GM12873 (cell line): ENCODE measurements around the gene MFGE8.

Experiments
- TF ChIP-seq, protein P1 (sequence below): IDR thresholded peaks from 2 replicates; pipeline ENCODE4 v1.5.1; 2012; ENCODE audit warnings: low read depth, mild to moderate bottlenecking, moderate library complexity, low read length, control low read depth; ENCODE audit not compliant: insufficient read depth; ENCODE audit errors: missing control alignments

Gene MFGE8

DNA sequence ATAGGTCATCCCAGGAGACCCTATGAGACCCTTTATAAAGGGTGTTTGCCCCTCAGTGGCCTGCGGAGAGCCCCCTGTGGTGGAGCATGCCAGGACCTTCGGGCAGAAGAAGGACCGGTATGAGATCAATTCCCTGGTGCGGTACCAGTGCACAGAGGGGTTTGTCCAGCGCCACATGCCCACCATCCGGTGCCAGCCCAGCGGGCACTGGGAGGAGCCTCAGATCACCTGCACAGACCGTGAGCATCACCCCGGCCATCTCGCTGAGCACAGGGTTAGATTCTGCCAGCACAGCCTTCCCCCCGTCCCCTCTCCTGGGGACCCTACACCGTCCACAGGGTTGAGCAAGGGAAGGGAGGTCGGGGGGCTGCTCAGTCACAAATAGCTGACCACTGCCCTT lies 39.4 kb downstream of the MFGE8 start:
- TF ChIP-seq, protein P1, sequence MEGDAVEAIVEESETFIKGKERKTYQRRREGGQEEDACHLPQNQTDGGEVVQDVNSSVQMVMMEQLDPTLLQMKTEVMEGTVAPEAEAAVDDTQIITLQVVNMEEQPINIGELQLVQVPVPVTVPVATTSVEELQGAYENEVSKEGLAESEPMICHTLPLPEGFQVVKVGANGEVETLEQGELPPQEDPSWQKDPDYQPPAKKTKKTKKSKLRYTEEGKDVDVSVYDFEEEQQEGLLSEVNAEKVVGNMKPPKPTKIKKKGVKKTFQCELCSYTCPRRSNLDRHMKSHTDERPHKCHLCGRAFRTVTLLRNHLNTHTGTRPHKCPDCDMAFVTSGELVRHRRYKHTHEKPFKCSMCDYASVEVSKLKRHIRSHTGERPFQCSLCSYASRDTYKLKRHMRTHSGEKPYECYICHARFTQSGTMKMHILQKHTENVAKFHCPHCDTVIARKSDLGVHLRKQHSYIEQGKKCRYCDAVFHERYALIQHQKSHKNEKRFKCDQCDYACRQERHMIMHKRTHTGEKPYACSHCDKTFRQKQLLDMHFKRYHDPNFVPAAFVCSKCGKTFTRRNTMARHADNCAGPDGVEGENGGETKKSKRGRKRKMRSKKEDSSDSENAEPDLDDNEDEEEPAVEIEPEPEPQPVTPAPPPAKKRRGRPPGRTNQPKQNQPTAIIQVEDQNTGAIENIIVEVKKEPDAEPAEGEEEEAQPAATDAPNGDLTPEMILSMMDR = no peak

DNA sequence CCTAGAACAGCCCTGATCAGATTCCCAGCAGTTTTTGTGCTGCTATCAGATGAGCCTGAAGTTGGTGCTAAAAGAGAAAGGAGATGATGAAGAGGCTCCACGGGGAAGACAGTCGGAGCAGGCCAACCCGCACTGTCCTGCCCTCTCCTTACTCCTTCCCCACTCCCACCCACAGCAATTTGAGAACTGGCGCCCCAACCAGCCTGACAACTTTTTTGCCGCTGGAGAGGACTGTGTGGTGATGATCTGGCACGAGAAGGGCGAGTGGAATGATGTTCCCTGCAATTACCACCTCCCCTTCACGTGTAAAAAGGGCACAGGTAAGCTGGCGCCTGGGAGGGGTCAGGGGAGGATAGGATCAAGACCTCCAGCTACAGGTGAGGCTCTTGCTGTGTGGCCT lies 40.5 kb downstream of the MFGE8 start:
- TF ChIP-seq, protein P1 = no peak

DNA sequence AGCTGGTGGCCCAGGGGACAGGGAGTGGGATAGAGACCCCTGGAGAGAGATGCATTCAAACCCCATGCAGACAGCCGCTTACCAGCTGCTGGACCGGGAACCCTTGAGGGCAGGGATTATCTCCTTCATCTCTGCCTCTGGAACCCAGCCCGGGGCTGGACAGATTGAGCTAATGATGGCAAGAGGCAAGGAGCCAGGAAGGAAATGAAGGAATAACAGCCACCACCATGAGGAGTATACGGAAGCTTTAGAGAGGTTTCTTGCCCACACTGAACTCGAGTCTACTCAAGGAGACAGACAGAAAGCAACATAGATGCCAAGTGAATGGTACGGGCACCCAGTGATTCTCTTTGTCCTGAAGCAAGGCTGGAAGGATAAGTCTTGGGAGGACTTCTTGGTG lies 41.1 kb downstream of the MFGE8 start:
- TF ChIP-seq, protein P1 = no peak

DNA sequence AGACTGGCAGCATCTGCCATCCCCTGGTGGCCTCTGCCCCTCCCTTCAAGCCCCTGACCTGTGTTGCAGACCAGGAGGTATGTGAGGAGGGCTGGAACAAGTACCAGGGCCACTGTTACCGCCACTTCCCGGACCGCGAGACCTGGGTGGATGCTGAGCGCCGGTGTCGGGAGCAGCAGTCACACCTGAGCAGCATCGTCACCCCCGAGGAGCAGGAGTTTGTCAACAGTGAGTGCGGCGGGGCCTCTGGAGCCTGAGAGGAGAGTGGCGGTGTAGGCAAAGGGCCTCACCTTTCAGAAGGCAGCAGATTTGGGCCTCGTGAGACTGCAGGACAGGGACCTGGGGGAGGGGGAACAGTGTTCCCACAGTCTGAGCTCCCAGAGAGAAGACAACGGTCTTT lies 41.9 kb downstream of the MFGE8 start:
- TF ChIP-seq, protein P1 = no peak

DNA sequence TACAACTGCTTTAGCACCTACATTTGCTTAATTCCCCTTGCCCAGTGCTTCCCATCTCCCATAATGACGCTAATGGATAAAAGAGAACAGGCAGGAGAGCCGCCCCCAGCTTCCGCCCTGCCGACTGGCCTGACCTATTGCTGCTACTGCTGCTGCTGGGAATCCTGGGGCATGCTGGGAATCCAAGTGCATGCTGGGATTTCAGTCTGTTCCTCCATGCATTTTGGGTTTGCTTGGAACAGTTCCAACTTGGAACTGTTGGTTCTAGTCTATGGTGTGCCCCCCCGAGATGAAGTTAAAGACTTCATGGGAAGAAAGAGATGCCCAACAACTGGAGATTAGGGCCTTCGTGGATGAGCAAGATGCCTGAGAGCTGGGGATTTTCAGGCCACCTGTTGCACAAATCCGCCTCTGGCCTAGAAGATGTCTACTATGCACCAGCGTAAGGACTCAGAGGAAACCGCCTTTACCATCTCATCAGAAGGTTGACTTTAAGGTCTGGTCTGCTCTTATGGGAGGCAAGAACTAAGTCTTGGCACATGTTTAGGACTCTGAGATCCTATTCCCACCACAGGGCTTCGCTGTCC lies 46.8 kb downstream of the MFGE8 start:
- TF ChIP-seq, protein P1 = no peak

DNA sequence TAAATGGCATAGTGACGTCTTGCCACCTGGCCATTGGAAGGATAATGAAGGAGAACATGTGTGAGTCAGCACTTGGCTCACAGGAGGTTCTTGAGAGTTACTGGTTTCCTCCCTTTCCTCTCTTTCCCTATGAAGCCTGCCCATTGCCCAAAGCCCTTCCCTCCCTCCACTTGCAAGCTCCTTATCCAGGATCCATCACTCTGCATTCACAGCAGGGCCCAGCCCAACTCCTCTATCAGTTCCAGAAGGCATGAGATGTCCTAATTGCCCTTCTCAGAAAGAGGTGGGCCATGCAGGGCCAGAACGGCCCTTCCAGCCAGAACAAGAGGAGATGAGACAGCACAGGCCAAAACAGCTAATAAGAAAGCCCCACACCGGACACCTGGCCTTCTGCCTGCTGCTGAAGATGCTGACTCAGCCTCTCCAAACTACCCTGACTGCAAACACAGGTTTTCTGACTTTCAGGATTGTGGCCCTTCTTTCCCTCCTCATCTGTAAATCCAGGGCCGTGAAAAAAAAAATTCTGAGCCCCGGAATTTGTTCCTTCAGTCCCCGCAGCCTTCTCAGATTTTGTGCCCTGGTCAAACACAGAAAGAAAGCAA lies 47.6 kb downstream of the MFGE8 start:
- TF ChIP-seq, protein P1 = no peak

DNA sequence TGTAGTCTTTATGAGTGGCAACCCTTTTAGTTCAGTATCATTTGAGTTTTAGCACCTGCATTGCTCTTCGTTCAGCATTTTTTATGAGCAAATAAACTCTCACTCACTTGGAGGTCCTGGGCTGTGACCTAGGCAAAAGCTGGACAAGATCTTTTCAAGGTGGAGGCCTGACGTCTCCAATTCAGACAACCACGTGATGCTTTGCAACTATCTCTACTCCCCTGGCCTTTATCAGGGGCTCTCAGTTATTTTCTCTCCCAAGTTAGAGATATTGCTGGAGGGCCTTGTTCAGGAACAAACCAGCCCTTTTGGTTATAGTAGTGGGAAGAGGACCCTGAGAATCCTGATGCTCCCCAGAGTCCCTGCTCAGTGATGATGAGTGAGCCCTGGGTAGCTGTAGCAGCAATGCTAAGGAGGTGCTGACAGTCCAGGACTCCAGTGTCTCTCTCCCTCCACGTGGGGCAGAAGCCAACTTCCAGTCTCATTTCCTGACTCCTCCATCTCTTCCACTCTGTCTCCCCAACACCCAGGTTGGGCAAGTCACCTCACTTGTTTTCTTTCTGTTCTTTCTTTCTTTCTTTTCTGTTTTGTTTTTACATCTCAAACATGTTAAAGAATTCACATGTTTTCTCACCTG lies 48.2 kb downstream of the MFGE8 start:
- TF ChIP-seq, protein P1 = no peak
